ENCODE measurements around the gene STX11.

The STX11 gene

GRCh38 chr6:144143878-144144277 lies 6.4 kb upstream of the STX11 start:
- ATAC-seq: no peak

- peak; percentile 48 to 57 for ATAC-seq
Observed at GRCh38 chr6:144144996-144145395, 5.3 kb upstream of the STX11 start.

GRCh38 chr6:144145541-144145940 lies 4.8 kb upstream of the STX11 start:
- ATAC-seq: no peak

- ATAC-seq: no peak
Observed at GRCh38 chr6:144148886-144149285, 1.4 kb upstream of the STX11 start.

- ATAC-seq: no peak
Observed at GRCh38 chr6:144149558-144149893, 791 bp upstream of the STX11 start.

GRCh38 chr6:144150710-144151657 lies 667 bp downstream of the STX11 start:
- ATAC-seq: peak; percentile 75 to 76

GRCh38 chr6:144152334-144152900 lies 2.1 kb downstream of the STX11 start:
- ATAC-seq: no peak

- no peak for ATAC-seq
Observed at GRCh38 chr6:144153260-144153659, 2.9 kb downstream of the STX11 start.

GRCh38 chr6:144153971-144154370 lies 3.7 kb downstream of the STX11 start:
- no peak for ATAC-seq

GRCh38 chr6:144155529-144155928 lies 5.2 kb downstream of the STX11 start:
- peak; percentile 52 to 54 for ATAC-seq

- no peak for ATAC-seq
Observed at GRCh38 chr6:144156338-144156737, 6.0 kb downstream of the STX11 start.

GRCh38 chr6:144156991-144157390 lies 6.7 kb downstream of the STX11 start:
- no peak for ATAC-seq

GRCh38 chr6:144158133-144158532 lies 7.8 kb downstream of the STX11 start:
- no peak for ATAC-seq

GRCh38 chr6:144159223-144159622 lies 8.9 kb downstream of the STX11 start:
- ATAC-seq: no peak

GRCh38 chr6:144159742-144160141 lies 9.4 kb downstream of the STX11 start:
- ATAC-seq: no peak

GRCh38 chr6:144160431-144161005 lies 10.2 kb downstream of the STX11 start:
- no peak for ATAC-seq

- ATAC-seq: no peak
Observed at GRCh38 chr6:144161975-144162374, 11.7 kb downstream of the STX11 start.

- no peak for ATAC-seq
Observed at GRCh38 chr6:144162977-144163376, 12.7 kb downstream of the STX11 start.

GRCh38 chr6:144165784-144166183 lies 15.5 kb downstream of the STX11 start:
- no peak for ATAC-seq

- ATAC-seq: no peak
Observed at GRCh38 chr6:144170044-144170443, 19.7 kb downstream of the STX11 start.

GRCh38 chr6:144171406-144171805 lies 21.1 kb downstream of the STX11 start:
- ATAC-seq: no peak

- ATAC-seq: no peak
Observed at GRCh38 chr6:144174006-144174405, 23.7 kb downstream of the STX11 start.

- no peak for ATAC-seq
Observed at GRCh38 chr6:144176043-144176442, 25.7 kb downstream of the STX11 start.

GRCh38 chr6:144177726-144178125 lies 27.4 kb downstream of the STX11 start:
- ATAC-seq: no peak

All from activated CD4-positive, CD25-positive, alpha-beta regulatory T cell treated with anti-CD3 and anti-CD28 coated beads, Interleukin-2, amount 50 U/mL, for 24 hours (primary cell).